ENCODE measurements around the gene GDPD3. TPM values are rescaled to one million over a fixed set of nuclear protein-coding genes. Genes with fewer than 3 reads are reported as not detected.

GDPD3 gene
- total and polyA plus RNA-seq, 8 donors, result 0.41 to 7.4 (median 1.6) TPM

- Histone ChIP-seq H3K36me3 (peaks cover 18 to 40% (median 34%) of the 10 kb centered on the region in 3 donors), H3K9me3 (no peaks in the 10 kb centered on the region), H3K4me1 (peaks cover 0 to 13% (median 5%) of the 10 kb centered on the region in 3 donors), H3K4me3 (no peak overlapping the region), H3K27me3 (no peaks in the 10 kb centered on the region), H3K27ac (no peak overlapping the region)
- no peak for ATAC-seq
- TF ChIP-seq CTCF (IDR thresholded peaks at IDR 0.05), result peak in 1 of 4 donors; percentile 17
- WGBS, 2 donors, result 79 to 82% methylated on average over 17 of the region's 17 CpGs
- peak in 3 of 6 donors; percentile 35 to 79 (median 63) for DNase-seq
- no peak for FAIRE-seq
- intact Hi-C loops (cut with DNase I), result no loop called here
Measured at GRCh38 chr16:30068750-30069610, 44.4 kb downstream of the GDPD3 start.

- intact Hi-C loops (cut with DNase I), result no loop called here
- H3K36me3 ChIP-seq, result peaks cover 18 to 40% (median 34%) of the 10 kb centered on the region in 3 donors
- H3K27me3 ChIP-seq, result no peaks in the 10 kb centered on the region
- H3K4me1 ChIP-seq, result peaks cover 3 to 17% (median 11%) of the 10 kb centered on the region in 3 donors
- no peak overlapping the region for H3K4me3 ChIP-seq
- 85 to 91% methylated on average over 9 of the region's 9 CpGs for WGBS, 2 donors
- no peak for TF ChIP-seq CTCF (IDR thresholded peaks at IDR 0.05)
- ATAC-seq, result no peak
- H3K9me3 ChIP-seq, result no peaks in the 10 kb centered on the region
- no peak for FAIRE-seq
- peak overlapping the region in 1 of 4 donors; percentile 8 for H3K27ac ChIP-seq
- no peak for DNase-seq
Measured at GRCh38 chr16:30068333-30068732, 45.0 kb downstream of the GDPD3 start.

GRCh38 chr16:30067584-30067916, 45.8 kb downstream of the GDPD3 start:
- intact Hi-C loops (cut with DNase I), result no loop called here
- H3K9me3 ChIP-seq, result no peaks in the 10 kb centered on the region
- H3K27ac ChIP-seq, result no peak overlapping the region
- H3K4me1 ChIP-seq, result peaks cover 3 to 19% (median 13%) of the 10 kb centered on the region in 3 donors
- no peaks in the 10 kb centered on the region for H3K27me3 ChIP-seq
- peaks cover 18 to 40% (median 34%) of the 10 kb centered on the region in 3 donors for H3K36me3 ChIP-seq
- FAIRE-seq, result no peak
- ATAC-seq, result no peak
- DNase-seq, result no peak
- 75 to 84% methylated on average over 6 of the region's 6 CpGs for WGBS, 2 donors
- TF ChIP-seq CTCF (IDR thresholded peaks at IDR 0.05), result no peak
- H3K4me3 ChIP-seq, result peak overlapping the region in 1 of 4 donors; percentile 80

- H3K4me3 ChIP-seq, result peak overlapping the region; percentile 73 to 94 (median 81)
- peak overlapping the region in 3 of 4 donors; percentile 88 to 99 (median 99) for H3K27ac ChIP-seq
- WGBS, 2 donors, result 26 to 31% methylated on average over 21 of the region's 21 CpGs
- no peak for TF ChIP-seq CTCF (IDR thresholded peaks at IDR 0.05)
- no peak for FAIRE-seq
- H3K27me3 ChIP-seq, result no peaks in the 10 kb centered on the region
- peaks cover 3 to 19% (median 13%) of the 10 kb centered on the region in 3 donors for H3K4me1 ChIP-seq
- peak in 4 of 6 donors; percentile 25 to 70 (median 52) for DNase-seq
- no peak for ATAC-seq
- H3K9me3 ChIP-seq, result no peaks in the 10 kb centered on the region
- H3K36me3 ChIP-seq, result peaks cover 18 to 40% (median 29%) of the 10 kb centered on the region in 3 donors
- intact Hi-C loops (cut with DNase I), result no loop called here
Measured at GRCh38 chr16:30066761-30067583, 46.4 kb downstream of the GDPD3 start.
